GM23338 (cell line): ENCODE results near the gene MRPL28. TPM values are rescaled to one million over a fixed set of nuclear protein-coding genes. Genes with fewer than 3 reads are reported as not detected.
A peak's percentile ranks its signal among the peaks of the same experiment; 100 is the strongest.

Experiments used
- ATAC-seq: fragments of 200-7000 bp; cut with Tn5 transposase; 3 replicates; pipeline ENCODE4 v1.9.1; 2020
- DNase-seq: peaks from one replicate; pipeline ENCODE4 v3.0.0-alpha.2; 2015; ENCODE audit warnings: low spot score
- H2AFZ ChIP-seq: fragments of 200-600 bp; sonication (generic); 2 replicates; pipeline ENCODE4 v1.8.0; 2016; ENCODE audit warnings: antibody characterized with exemption, mild to moderate bottlenecking, moderate library complexity
- H3F3A ChIP-seq: fragments of 200-600 bp; sonication (generic); replicated peaks from 2 replicates; pipeline ENCODE4 v1.8.0; 2017; ENCODE audit warnings: antibody characterized with exemption, mixed run types, low read depth
- H3K27ac ChIP-seq: fragments of 200-600 bp; sonication (generic); 2 replicates; pipeline ENCODE4 v1.6.1; 2016; ENCODE audit warnings: low read depth
- H3K27me3 ChIP-seq: fragments of 200-600 bp; sonication (generic); 2 replicates; pipeline ENCODE4 v1.8.0; 2016; ENCODE audit warnings: mild to moderate bottlenecking, mixed run types, moderate library complexity; ENCODE audit not compliant: insufficient read depth
- H3K36me3 ChIP-seq: fragments of 200-600 bp; sonication (generic); 2 replicates; pipeline ENCODE4 v1.8.0; 2016; ENCODE audit warnings: mild to moderate bottlenecking; ENCODE audit not compliant: insufficient read depth
- H3K4me1 ChIP-seq: fragments of 200-600 bp; sonication (generic); 2 replicates; pipeline ENCODE4 v1.8.0; 2016; ENCODE audit warnings: mild to moderate bottlenecking, moderate library complexity; ENCODE audit not compliant: insufficient read depth
- H3K4me2 ChIP-seq: fragments of 200-600 bp; sonication (generic); 2 replicates; pipeline ENCODE4 v1.7.1; 2017; ENCODE audit warnings: mixed run types
- H3K4me3 ChIP-seq: fragments of 200-600 bp; sonication (generic); 2 replicates; pipeline ENCODE4 v1.6.1; 2016; ENCODE audit warnings: mixed run types
- H3K79me2 ChIP-seq: fragments of 200-600 bp; sonication (generic); replicated peaks from 2 replicates; pipeline ENCODE4 v1.8.0; 2017; ENCODE audit warnings: mild to moderate bottlenecking; ENCODE audit not compliant: insufficient read depth
- H3K9me2 ChIP-seq: fragments of 200-600 bp; sonication (generic); 2 replicates; pipeline ENCODE4 v1.8.0; 2017; ENCODE audit not compliant: insufficient read depth
- H4K20me1 ChIP-seq: fragments of 200-600 bp; sonication (generic); replicated peaks from 2 replicates; pipeline ENCODE4 v1.8.0; 2017; ENCODE audit warnings: mild to moderate bottlenecking; ENCODE audit not compliant: insufficient read depth
- H3K27ac Mint-ChIP-seq: 2 replicates; pipeline ENCODE4 v1.8.0; 2020; ENCODE audit warnings: inconsistent platforms, mild to moderate bottlenecking, moderate library complexity, mixed read lengths
- H3K27me3 Mint-ChIP-seq: 3 replicates; pipeline ENCODE4 v1.8.0; 2022; ENCODE audit warnings: low read depth, mild to moderate bottlenecking, moderate library complexity, mixed read lengths, inconsistent platforms; ENCODE audit not compliant: insufficient read depth, poor library complexity
- H3K36me3 Mint-ChIP-seq: 3 replicates; pipeline ENCODE4 v1.8.0; 2021; ENCODE audit warnings: low read depth, mild to moderate bottlenecking, inconsistent platforms, moderate library complexity, mixed read lengths
- H3K4me1 Mint-ChIP-seq: 3 replicates; pipeline ENCODE4 v1.8.0; 2020; ENCODE audit warnings: mild to moderate bottlenecking, inconsistent platforms, mixed read lengths
- H3K4me3 Mint-ChIP-seq: 3 replicates; pipeline ENCODE4 v1.8.0; 2021; ENCODE audit warnings: moderate library complexity, mild to moderate bottlenecking, inconsistent platforms, mixed read lengths
- H3K9me3 Mint-ChIP-seq: 3 replicates; pipeline ENCODE4 v1.8.0; 2020; ENCODE audit warnings: moderate library complexity, mild to moderate bottlenecking, inconsistent platforms, mixed read lengths
- CREB1 ChIP-seq: fragments of 250-450 bp; sonication (Bioruptor Pico); IDR thresholded peaks from 2 replicates; pipeline ENCODE4 v1.5.0; 2020; ENCODE audit warnings: low read depth, mild to moderate bottlenecking, moderate library complexity
- CTCF ChIP-seq, 2 experiments: fragments of 200-600 bp in 1 of 2; sonication (generic) in 1 of 2; conservative IDR thresholded peaks; 2 replicates each; pipeline versions ENCODE4 v1.5.1 to v1.6.1; 2016 to 2017; ENCODE audit warnings: antibody characterized with exemption in 2 of 2, low read depth in 2 of 2, mild to moderate bottlenecking in 2 of 2, moderate library complexity in 1 of 2
- EZH2 ChIP-seq: fragments of 200-600 bp; sonication (generic); IDR thresholded peaks from one replicate; pipeline ENCODE4 v1.8.0; 2017; ENCODE audit warnings: antibody characterized with exemption, mild to moderate bottlenecking, low read depth; ENCODE audit not compliant: unreplicated experiment
- JUNB ChIP-seq: IDR thresholded peaks from one replicate; pipeline ENCODE4 v1.6.1; 2016; ENCODE audit warnings: antibody characterized with exemption; ENCODE audit not compliant: unreplicated experiment
- POLR2AphosphoS5 ChIP-seq: IDR thresholded peaks from 2 replicates; pipeline ENCODE4 v1.6.1; 2016; ENCODE audit warnings: antibody characterized with exemption, low read depth
- STAT1 ChIP-seq: IDR thresholded peaks from one replicate; pipeline ENCODE4 v1.6.1; 2016; ENCODE audit warnings: antibody characterized with exemption; ENCODE audit not compliant: unreplicated experiment
- ZNF114 ChIP-seq: fragments of 250-450 bp; sonication (Bioruptor Pico); IDR thresholded peaks from 2 replicates; pipeline ENCODE4 v1.5.0; 2020; ENCODE audit warnings: mild to moderate bottlenecking, moderate library complexity
- polyA plus RNA-seq: library from polyadenylated mRNA; unstranded; fragments of >200 nt; fragmentation: Nextera tagmentation; extraction: Ambion mirVana; gene quantifications from 2 replicates; pipeline ENCODE4 v1.2.1, GENCODE V29; 2016
- total RNA-seq: library from RNA; depleted of rRNA; stranded (reverse); fragments of >200 nt; shearing (Covaris generic); gene quantifications from 2 replicates; pipeline ENCODE4 v1.2.3, GENCODE V29; 2014

The MRPL28 gene
- total and polyA plus RNA-seq, 2 experiments from 2014 or later = 135 to 169 TPM

DNA sequence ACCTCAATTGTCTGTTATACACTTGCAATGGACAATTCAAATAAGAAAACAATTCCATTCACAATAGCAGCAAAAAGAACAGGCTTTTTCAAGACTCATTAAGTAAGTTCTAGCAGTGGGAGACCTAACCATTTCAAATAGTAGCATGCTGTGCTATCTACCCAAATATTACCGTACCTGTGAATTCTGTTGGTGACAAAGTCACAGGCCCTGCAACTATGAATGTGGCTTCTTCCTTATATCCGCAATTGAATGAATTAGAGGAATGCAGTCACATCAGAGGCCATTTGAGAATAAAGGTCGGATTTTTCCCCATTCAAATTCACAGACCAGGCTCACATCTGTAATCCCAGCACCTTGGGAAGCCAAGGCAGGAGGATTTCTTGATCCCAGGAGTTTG, 25.9 kb upstream of the MRPL28 start (continued):
- TF ChIP-seq CTCF (conservative IDR thresholded peaks at IDR 0.05; ENCODE audit: low read depth in 2 of 2) = no peak
- TF ChIP-seq STAT1 = no peak
- no peak for TF ChIP-seq CREB1 (CRISPR knock-in tag)
- no peak for TF ChIP-seq JUNB

- Mint-ChIP-seq H3K4me1 (peaks cover 28% of the 10 kb centered on the region), H3K36me3 (peaks cover 13% of the 10 kb centered on the region; the same call in 2 of the 3 replicates)
- ATAC-seq = no peak
Observed at GRCh38 chr16:392450-393030, 22.2 kb upstream of the MRPL28 start.

DNA sequence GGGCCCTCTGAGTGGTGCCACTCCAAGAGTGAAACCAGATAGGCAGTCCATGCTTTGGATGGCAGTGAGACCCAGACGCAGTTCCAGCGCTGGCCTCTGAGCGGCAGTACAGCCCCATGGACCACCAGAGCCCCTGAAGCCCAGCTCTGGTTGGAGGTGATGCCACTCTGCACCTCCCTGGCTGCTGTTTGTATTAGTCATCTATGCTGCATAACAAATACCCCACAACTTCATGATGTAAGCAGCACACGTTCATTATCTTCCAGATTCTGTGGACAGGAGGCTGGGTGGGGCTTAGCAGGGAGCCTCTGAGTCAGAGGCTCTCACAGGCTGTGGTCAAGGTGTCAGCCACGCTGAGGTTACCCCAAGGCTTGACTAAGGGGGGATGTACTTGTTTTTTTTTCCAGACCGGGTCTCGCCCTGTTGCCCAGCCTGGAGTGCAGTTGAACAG, 21.6 kb upstream of the MRPL28 start:
- peaks cover 24% of the 10 kb centered on the region for H3K27me3 Mint-ChIP-seq
- Histone ChIP-seq H3K4me1 (no peaks in the 10 kb centered on the region), H3F3A (peaks cover 14% of the 10 kb centered on the region), H3K36me3 (no peaks in the 10 kb centered on the region; the same call in 1 of the 2 replicates), H3K27me3 (no peaks in the 10 kb centered on the region), H3K79me2 (no peaks in the 10 kb centered on the region), H3K4me2 (no peak overlapping the region), H3K4me3 (no peak overlapping the region), H3K27ac (no peak overlapping the region), H4K20me1 (no peaks in the 10 kb centered on the region; the same call in 1 of the 2 replicates), H2AFZ (no peak overlapping the region), H3K9me2 (no peaks in the 10 kb centered on the region)
- H3K36me3 Mint-ChIP-seq = peaks cover 14% of the 10 kb centered on the region; the same call in 2 of the 3 replicates
- no peak for TF ChIP-seq ZNF114 (CRISPR knock-in tag)
- TF ChIP-seq POLR2AphosphoS5 = no peak
- TF ChIP-seq CTCF (conservative IDR thresholded peaks at IDR 0.05; ENCODE audit: low read depth in 2 of 2) = peak; percentile 97
- H3K27ac Mint-ChIP-seq = no peak overlapping the region
- peak; percentile 83 for ATAC-seq
- peaks cover 18% of the 10 kb centered on the region for H3K9me3 Mint-ChIP-seq
- peak overlapping the region; percentile 21; the same call in 1 of the 3 replicates for H3K4me3 Mint-ChIP-seq
- peaks cover 29% of the 10 kb centered on the region for H3K4me1 Mint-ChIP-seq
- peak; percentile 86 for DNase-seq

More at GRCh38 chr16:392450-393030, 22.2 kb upstream of the MRPL28 start:
- no peaks in the 10 kb centered on the region; the same call in 1 of the 2 replicates for H3K36me3 ChIP-seq
- peaks cover 14% of the 10 kb centered on the region for H3F3A ChIP-seq
- H3K79me2 ChIP-seq = no peaks in the 10 kb centered on the region
- no peaks in the 10 kb centered on the region for H3K27me3 ChIP-seq
- peaks cover 18% of the 10 kb centered on the region for H3K9me3 Mint-ChIP-seq
- no peak overlapping the region for H3K4me2 ChIP-seq
- no peaks in the 10 kb centered on the region; the same call in 1 of the 2 replicates for H4K20me1 ChIP-seq
- no peak overlapping the region for H3K4me3 ChIP-seq
- H2AFZ ChIP-seq = no peak overlapping the region
- H3K4me1 ChIP-seq = no peaks in the 10 kb centered on the region
- H3K9me2 ChIP-seq = no peaks in the 10 kb centered on the region
- H3K27ac Mint-ChIP-seq = no peak overlapping the region
- H3K27me3 Mint-ChIP-seq = peaks cover 23% of the 10 kb centered on the region
- no peak overlapping the region for H3K27ac ChIP-seq
- no peak for TF ChIP-seq EZH2
- no peak for TF ChIP-seq POLR2AphosphoS5
- TF ChIP-seq STAT1 = no peak
- no peak for TF ChIP-seq CREB1 (CRISPR knock-in tag)
- TF ChIP-seq ZNF114 (CRISPR knock-in tag) = no peak
- DNase-seq = no peak
- no peak overlapping the region for H3K4me3 Mint-ChIP-seq
